ENCODE data around the gene SRRM2. TPM values are rescaled to one million over a fixed set of nuclear protein-coding genes. Genes with fewer than 3 reads are reported as not detected.

The SRRM2 gene
- total RNA-seq, 6 experiments from 2014 or later, result 111 to 419 (median 289) TPM

DNA sequence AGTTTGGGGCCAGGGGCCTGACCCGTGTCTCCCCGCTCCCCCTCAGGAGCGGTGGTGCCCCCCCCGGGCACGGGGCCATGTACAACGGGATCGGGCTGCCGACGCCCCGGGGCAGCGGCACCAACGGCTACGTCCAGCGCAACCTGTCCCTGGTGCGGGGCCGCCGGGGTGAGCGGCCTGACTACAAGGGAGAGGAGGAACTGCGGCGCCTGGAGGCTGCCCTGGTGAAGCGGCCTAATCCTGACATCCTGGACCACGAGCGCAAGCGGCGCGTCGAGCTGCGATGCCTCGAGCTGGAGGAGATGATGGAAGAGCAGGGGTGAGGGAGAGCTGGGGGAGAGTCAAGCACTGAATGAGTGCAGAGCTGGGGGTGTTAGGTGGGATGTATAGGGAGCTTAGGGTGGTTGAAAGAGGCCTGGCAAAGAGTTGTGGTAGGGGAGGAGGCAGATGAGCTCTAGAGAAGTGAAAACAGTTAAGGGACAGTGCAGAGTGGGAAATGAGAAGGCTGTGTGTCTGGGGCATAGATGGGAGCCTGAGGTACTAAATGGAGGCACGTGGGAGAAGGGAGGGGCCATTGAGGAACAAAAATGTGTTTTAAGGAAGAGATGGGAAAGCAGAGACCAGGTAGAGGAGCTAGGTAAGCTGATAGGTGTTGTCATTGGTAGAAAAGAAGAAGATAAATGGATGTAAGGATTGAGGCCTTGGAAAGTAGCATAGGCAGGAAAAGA is 4.0 kb downstream of the SRRM2 start:
- Histone ChIP-seq H3K27ac (no peak overlapping the region), H3K4me3 (no peak overlapping the region), H3K9me3 (no peaks in the 10 kb centered on the region), H3K36me3 (peaks cover 20 to 46% (median 34%) of the 10 kb centered on the region in 4 donors), H3K27me3 (no peaks in the 10 kb centered on the region), H3K4me1 (peaks cover 0 to 28% (median 9%) of the 10 kb centered on the region in 4 donors)
- 91% methylated on average over 12 of the region's 30 CpGs for WGBS (ENCODE audit: insufficient coverage, low coverage, low lambda C conversion rate, missing lambda C conversion rate)
- DNase-seq, result peak in 2 of 3 donors; percentile 42 to 50
- intact Hi-C loops (cut with DNase I), result no loop called here
- TF ChIP-seq, protein P1, sequence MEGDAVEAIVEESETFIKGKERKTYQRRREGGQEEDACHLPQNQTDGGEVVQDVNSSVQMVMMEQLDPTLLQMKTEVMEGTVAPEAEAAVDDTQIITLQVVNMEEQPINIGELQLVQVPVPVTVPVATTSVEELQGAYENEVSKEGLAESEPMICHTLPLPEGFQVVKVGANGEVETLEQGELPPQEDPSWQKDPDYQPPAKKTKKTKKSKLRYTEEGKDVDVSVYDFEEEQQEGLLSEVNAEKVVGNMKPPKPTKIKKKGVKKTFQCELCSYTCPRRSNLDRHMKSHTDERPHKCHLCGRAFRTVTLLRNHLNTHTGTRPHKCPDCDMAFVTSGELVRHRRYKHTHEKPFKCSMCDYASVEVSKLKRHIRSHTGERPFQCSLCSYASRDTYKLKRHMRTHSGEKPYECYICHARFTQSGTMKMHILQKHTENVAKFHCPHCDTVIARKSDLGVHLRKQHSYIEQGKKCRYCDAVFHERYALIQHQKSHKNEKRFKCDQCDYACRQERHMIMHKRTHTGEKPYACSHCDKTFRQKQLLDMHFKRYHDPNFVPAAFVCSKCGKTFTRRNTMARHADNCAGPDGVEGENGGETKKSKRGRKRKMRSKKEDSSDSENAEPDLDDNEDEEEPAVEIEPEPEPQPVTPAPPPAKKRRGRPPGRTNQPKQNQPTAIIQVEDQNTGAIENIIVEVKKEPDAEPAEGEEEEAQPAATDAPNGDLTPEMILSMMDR (IDR thresholded peaks at IDR 0.05), result no peak
- TF ChIP-seq POLR2A (IDR thresholded peaks at IDR 0.05), result no peak
- ATAC-seq, result no peak

DNA sequence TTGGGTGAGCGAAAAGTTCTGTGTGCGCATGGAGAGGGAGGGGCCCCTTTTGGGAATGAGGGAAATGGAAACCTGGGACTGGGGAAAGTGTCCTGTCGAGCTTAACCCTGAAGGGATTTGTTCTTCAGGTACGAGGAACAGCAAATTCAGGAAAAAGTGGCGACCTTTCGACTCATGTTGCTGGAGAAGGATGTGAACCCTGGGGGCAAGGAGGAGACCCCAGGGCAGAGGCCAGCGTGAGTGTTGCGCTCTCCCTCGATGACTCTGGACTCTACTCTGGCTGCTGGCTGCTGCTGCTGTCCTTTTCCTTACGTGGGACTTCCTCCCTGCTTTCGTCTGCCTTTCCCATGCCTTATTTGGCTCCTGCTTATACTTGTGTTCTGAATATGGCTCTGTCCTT is 4.9 kb downstream of the SRRM2 start:
- peaks cover 27 to 55% (median 42%) of the 10 kb centered on the region in 4 donors for H3K36me3 ChIP-seq
- 71% methylated on average over 6 of the region's 11 CpGs for WGBS (ENCODE audit: insufficient coverage, low coverage, low lambda C conversion rate, missing lambda C conversion rate)

DNA sequence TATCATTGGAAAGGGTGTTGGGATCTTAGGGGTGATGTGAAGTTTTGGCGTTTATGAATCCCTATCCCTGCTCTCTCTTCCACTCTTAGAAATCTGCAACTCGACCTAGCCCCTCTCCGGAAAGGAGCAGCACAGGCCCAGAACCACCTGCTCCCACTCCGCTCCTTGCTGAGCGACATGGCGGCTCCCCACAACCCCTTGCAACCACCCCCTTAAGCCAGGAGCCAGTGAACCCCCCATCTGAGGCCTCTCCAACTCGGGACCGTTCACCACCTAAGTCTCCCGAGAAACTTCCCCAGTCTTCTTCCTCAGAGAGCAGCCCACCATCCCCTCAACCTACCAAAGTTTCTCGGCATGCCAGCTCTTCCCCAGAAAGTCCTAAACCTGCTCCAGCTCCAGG is 9.0 kb downstream of the SRRM2 start:
- TF ChIP-seq, protein P1 (IDR thresholded peaks at IDR 0.05), result no peak
- TF ChIP-seq POLR2A (IDR thresholded peaks at IDR 0.05), result no peak
- WGBS (ENCODE audit: insufficient coverage, low coverage, low lambda C conversion rate, missing lambda C conversion rate), result 100% methylated on average over 5 of the region's 10 CpGs
- Histone ChIP-seq H3K4me1 (no peaks in the 10 kb centered on the region), H3K27ac (no peak overlapping the region), H3K36me3 (peaks cover 49 to 97% (median 71%) of the 10 kb centered on the region in 4 donors), H3K27me3 (no peaks in the 10 kb centered on the region), H3K9me3 (no peaks in the 10 kb centered on the region), H3K4me3 (no peak overlapping the region)
- intact Hi-C loops (cut with DNase I), result no loop called here
- ATAC-seq (no peak), DNase-seq (no peak)

More for the DNA sequence above, 4.9 kb downstream of the SRRM2 start:
- DNase-seq (peak in 1 of 3 donors; percentile 13), ATAC-seq (no peak)
- Histone ChIP-seq H3K27ac (no peak overlapping the region), H3K4me3 (no peak overlapping the region), H3K4me1 (peaks cover 0 to 24% (median 4%) of the 10 kb centered on the region in 4 donors), H3K9me3 (no peaks in the 10 kb centered on the region), H3K27me3 (no peaks in the 10 kb centered on the region)
- TF ChIP-seq POLR2A (IDR thresholded peaks at IDR 0.05), result no peak
- TF ChIP-seq, protein P1 (IDR thresholded peaks at IDR 0.05), result no peak
- intact Hi-C loops (cut with DNase I), result no loop called here

DNA sequence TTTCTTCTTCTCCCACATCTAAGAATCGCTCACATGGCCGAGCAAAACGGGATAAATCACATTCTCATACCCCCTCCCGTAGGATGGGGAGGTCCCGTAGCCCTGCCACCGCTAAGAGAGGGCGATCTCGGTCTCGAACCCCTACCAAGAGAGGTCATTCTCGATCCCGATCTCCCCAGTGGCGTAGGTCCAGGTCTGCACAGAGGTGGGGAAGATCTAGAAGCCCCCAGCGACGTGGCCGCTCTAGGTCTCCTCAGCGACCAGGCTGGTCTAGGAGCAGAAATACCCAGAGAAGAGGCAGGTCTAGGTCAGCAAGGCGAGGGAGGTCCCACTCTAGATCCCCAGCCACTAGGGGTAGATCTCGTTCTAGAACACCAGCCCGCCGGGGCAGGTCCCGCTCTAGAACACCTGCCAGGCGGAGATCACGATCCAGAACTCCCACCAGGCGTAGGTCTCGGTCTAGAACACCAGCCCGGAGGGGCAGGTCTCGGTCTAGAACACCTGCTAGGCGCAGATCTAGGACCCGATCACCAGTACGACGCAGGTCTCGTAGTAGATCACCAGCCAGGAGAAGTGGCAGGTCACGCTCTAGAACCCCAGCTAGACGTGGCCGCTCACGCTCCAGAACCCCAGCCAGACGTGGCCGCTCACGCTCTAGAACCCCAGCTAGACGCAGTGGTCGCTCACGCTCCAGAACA is 9.6 kb downstream of the SRRM2 start:
- Histone ChIP-seq H3K4me1 (no peaks in the 10 kb centered on the region), H3K4me3 (no peak overlapping the region), H3K9me3 (no peaks in the 10 kb centered on the region), H3K36me3 (peaks cover 49 to 100% (median 75%) of the 10 kb centered on the region in 4 donors), H3K27me3 (no peaks in the 10 kb centered on the region), H3K27ac (no peak overlapping the region)
- TF ChIP-seq, protein P1 (IDR thresholded peaks at IDR 0.05), result no peak
- no peak for TF ChIP-seq POLR2A (IDR thresholded peaks at IDR 0.05)
- intact Hi-C loops (cut with DNase I), result no loop called here
- ATAC-seq (no peak), DNase-seq (no peak)
- WGBS (ENCODE audit: insufficient coverage, low coverage, low lambda C conversion rate, missing lambda C conversion rate), result 100% methylated on average over 3 of the region's 42 CpGs
